ENCODE measurements around the gene GRIN2A. TPM values are rescaled to one million over a fixed set of nuclear protein-coding genes. Genes with fewer than 3 reads are reported as not detected.
A peak's percentile ranks its signal among the peaks of the same experiment; 100 is the strongest.

The GRIN2A gene
- total RNA-seq, 4 donors from 2014 or later = 0.32 to 3.6 (median 2.0) TPM

DNA sequence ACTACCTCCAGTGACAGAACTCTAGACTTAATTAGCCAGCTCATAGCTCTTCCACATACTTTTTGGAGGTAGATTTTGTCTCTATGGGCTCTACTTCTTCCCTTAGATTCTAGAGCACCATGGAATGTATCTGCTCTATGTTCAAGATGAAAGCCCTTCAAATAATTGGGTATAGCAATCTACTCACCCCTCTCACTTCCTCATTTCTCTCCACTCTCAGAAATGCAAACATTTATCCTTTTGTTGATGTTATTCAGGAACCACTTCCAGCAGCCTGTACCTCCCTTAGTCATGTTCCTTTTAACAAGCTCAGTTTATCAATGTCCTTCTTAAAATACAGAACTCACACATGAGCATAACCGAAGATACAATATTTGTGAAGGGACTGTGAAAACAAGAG lies 78.5 kb downstream of the GRIN2A start:
- H3K4me1 ChIP-seq = peaks cover 0 to 21% (median 21%) of the 10 kb centered on the region in 4 donors
- intact Hi-C loops (cut with DNase I) = no loop called here
- TF ChIP-seq CTCF (IDR thresholded peaks at IDR 0.05) (no peak), POLR2A (IDR thresholded peaks at IDR 0.05; ENCODE audit: low read depth) (no peak), POLR2AphosphoS5 (IDR thresholded peaks at IDR 0.05) (no peak), EP300 (IDR thresholded peaks at IDR 0.05) (no peak)
- H3K27ac ChIP-seq (replicated peaks in 1 of 4) = peak overlapping the region in 2 of 4 donors; percentile 15 to 50
- no peak for DNase-seq (ENCODE audit: extremely low spot score)
- H3K27me3 ChIP-seq = no peaks in the 10 kb centered on the region
- 56% methylated on average over 1 of the region's 1 CpG for WGBS
- no peaks in the 10 kb centered on the region for H3K9me3 ChIP-seq
- H3K36me3 ChIP-seq = no peaks in the 10 kb centered on the region
- H3K4me3 ChIP-seq = no peak overlapping the region

DNA sequence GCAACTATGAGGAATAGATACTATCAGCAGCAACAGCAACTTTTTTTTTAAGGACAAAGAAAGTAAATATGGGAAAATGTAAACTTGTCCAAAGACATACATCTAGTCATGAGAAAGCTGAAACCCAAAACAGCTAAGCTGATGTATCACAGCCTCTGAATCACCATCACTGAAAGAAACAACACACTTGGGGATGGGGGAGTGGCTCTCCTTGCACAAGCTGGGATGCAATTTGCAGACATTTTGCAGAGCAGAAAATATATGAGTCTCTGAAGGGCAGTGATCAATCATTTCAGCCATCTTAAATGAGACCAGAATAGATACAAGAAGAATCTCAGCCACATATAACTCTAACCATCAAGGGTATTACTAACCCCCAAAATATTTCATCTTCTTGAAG lies 79.1 kb downstream of the GRIN2A start:
- Histone ChIP-seq H3K4me1 (peaks cover 0 to 21% (median 21%) of the 10 kb centered on the region in 4 donors), H3K9me3 (no peaks in the 10 kb centered on the region), H3K27me3 (no peaks in the 10 kb centered on the region), H3K4me3 (no peak overlapping the region), H3K36me3 (no peaks in the 10 kb centered on the region), H3K27ac (replicated peaks in 1 of 4) (peak overlapping the region in 1 of 4 donors; percentile 50)
- DNase-seq (ENCODE audit: extremely low spot score) = no peak
- intact Hi-C loops (cut with DNase I) = no loop called here
- TF ChIP-seq POLR2AphosphoS5 (IDR thresholded peaks at IDR 0.05) (no peak), EP300 (IDR thresholded peaks at IDR 0.05) (no peak), POLR2A (IDR thresholded peaks at IDR 0.05; ENCODE audit: low read depth) (no peak), CTCF (IDR thresholded peaks at IDR 0.05) (no peak)

- no peak for TF ChIP-seq POLR2A (IDR thresholded peaks at IDR 0.05; ENCODE audit: low read depth)
- H3K36me3 ChIP-seq = no peaks in the 10 kb centered on the region
- no peak overlapping the region for H3K4me3 ChIP-seq
- 56% methylated on average over 3 of the region's 4 CpGs for WGBS
- H3K9me3 ChIP-seq = peaks cover 0 to 3% (median 0%) of the 10 kb centered on the region in 4 donors
- intact Hi-C loops (cut with DNase I) = no loop called here
- H3K4me1 ChIP-seq = peaks cover 0 to 21% (median 18%) of the 10 kb centered on the region in 4 donors
- no peak for DNase-seq (ENCODE audit: extremely low spot score)
- H3K27ac ChIP-seq (replicated peaks in 1 of 4) = peak overlapping the region in 2 of 4 donors; percentile 18 to 25
- H3K27me3 ChIP-seq = no peaks in the 10 kb centered on the region
These were observed 81.4 kb downstream of the GRIN2A start for GRCh38 chr16:10100829-10101228.

- intact Hi-C loops (cut with DNase I) = no loop called here
These were observed 83.2 kb downstream of the GRIN2A start for GRCh38 chr16:10098991-10099390.

DNA sequence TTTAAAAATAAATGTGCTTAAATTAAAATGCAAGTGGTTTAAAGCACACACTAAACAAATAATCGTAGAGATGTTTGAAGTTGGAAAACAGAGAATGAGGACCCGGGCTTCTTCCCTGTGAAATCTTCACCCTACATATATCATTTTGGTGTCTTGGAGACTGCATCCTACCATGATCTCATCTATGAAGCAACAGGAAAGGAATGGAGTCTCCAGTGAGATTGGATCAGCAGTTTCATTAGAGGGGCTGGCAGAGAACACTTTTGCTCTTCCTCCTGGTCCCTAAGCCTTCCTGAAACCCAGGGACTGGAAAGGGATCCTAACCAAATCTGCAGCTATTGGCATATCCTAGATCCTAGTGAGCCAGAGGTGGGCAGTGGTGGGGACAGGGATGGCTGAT lies 85.0 kb downstream of the GRIN2A start:
- intact Hi-C loops (cut with DNase I) = no loop called here
- peaks cover 0 to 5% (median 0%) of the 10 kb centered on the region in 4 donors for H3K4me1 ChIP-seq
- TF ChIP-seq EP300 (IDR thresholded peaks at IDR 0.05) (no peak), POLR2AphosphoS5 (IDR thresholded peaks at IDR 0.05) (no peak), POLR2A (IDR thresholded peaks at IDR 0.05; ENCODE audit: low read depth) (no peak), CTCF (IDR thresholded peaks at IDR 0.05) (no peak)
- no peak for DNase-seq (ENCODE audit: extremely low spot score)
- WGBS = 70% methylated on average over 2 of the region's 2 CpGs
- peaks cover 0 to 4% (median 2%) of the 10 kb centered on the region in 4 donors for H3K9me3 ChIP-seq
- H3K36me3 ChIP-seq = no peaks in the 10 kb centered on the region
- no peak overlapping the region for H3K4me3 ChIP-seq
- no peak overlapping the region for H3K27ac ChIP-seq (replicated peaks in 1 of 4)
- H3K27me3 ChIP-seq = no peaks in the 10 kb centered on the region

More at GRCh38 chr16:10098991-10099390, 83.2 kb downstream of the GRIN2A start:
- Histone ChIP-seq H3K36me3 (no peaks in the 10 kb centered on the region), H3K4me3 (no peak overlapping the region), H3K27me3 (no peaks in the 10 kb centered on the region), H3K27ac (replicated peaks in 1 of 4) (no peak overlapping the region), H3K4me1 (peaks cover 0 to 14% (median 4%) of the 10 kb centered on the region in 4 donors), H3K9me3 (peaks cover 0 to 4% (median 2%) of the 10 kb centered on the region in 4 donors)
- TF ChIP-seq EP300 (IDR thresholded peaks at IDR 0.05) (no peak), POLR2A (IDR thresholded peaks at IDR 0.05; ENCODE audit: low read depth) (no peak), POLR2AphosphoS5 (IDR thresholded peaks at IDR 0.05) (no peak), CTCF (IDR thresholded peaks at IDR 0.05) (no peak)
- DNase-seq (ENCODE audit: extremely low spot score) = no peak
